HepG2 (cell line): ENCODE data around the gene TTLL10. TPM values are rescaled to one million over a fixed set of nuclear protein-coding genes. Genes with fewer than 3 reads are reported as not detected.

ENCODE experiments used
- ATAC-seq: fragments of 200-7000 bp; cut with Tn5 transposase; 3 replicates; pipeline ENCODE4 v1.9.1; 2020; ENCODE audit warnings: mild to moderate bottlenecking, moderate library complexity
- BruUV-seq: library from RNA; stranded (reverse); fragments of 400-500 nt; replicated peaks from 2 replicates; lab custom pipeline; 2021; lab: Mats Ljungman, UMichigan
- CTCF ChIA-PET: fragments of 300-600 bp; formaldehyde crosslinking; extraction: SDS; loops from one replicate; lab custom pipeline; 2021; ENCODE audit warnings: low total read pairs, inconsistent platforms, low intra/inter-chr PET ratio; lab: Yijun Ruan, JAX
- POLR2A ChIA-PET: fragments of 350-600 bp; sonication (Branson Sonifier 250); formaldehyde crosslinking; loops from one replicate; lab custom pipeline; 2020; ENCODE audit warnings: antibody characterized with exemption, inconsistent platforms; lab: Yijun Ruan, JAX
- DNase-seq: peaks from one replicate; pipeline ENCODE4 v3.0.0-alpha.2; 2015; ENCODE audit warnings: low spot score
- FAIRE-seq: peaks from 3 replicates; lab custom pipeline; 2011; peaks lifted over from hg19 to GRCh38; lab: Jason Lieb, UNC
- H2AFZ ChIP-seq: one replicate; pipeline ENCODE4 v1.6.1; 2011; ENCODE audit warnings: low read length, inconsistent platforms
- H3K27ac ChIP-seq: fragments of 300-600 bp; 3 replicates; pipeline ENCODE4 v1.8.0; 2011; ENCODE audit warnings: mixed run types, mild to moderate bottlenecking, mixed read lengths, low read length, inconsistent platforms; ENCODE audit not compliant: insufficient read depth; ENCODE audit errors: extremely low read length
- H3K27me3 ChIP-seq, 2 experiments: fragments of 200-600 bp in 1 of 2; 2 replicates in 1 of 2; 3 replicates in 1 of 2; pipeline versions ENCODE4 v1.6.0 to v1.8.0; 2011; ENCODE audit warnings: low read length in 2 of 2, mild to moderate bottlenecking in 2 of 2, moderate library complexity in 2 of 2, inconsistent platforms in 1 of 2; ENCODE audit not compliant: insufficient read depth in 2 of 2, control insufficient read depth in 1 of 2
- H3K36me3 ChIP-seq, 2 experiments: fragments of 200-600 bp in 1 of 2; replicated peaks in 1 of 2; 2 replicates in 1 of 2; 3 replicates in 1 of 2; pipeline versions ENCODE4 v1.5.1 to v1.8.0; 2011; ENCODE audit warnings: low read length in 2 of 2, inconsistent platforms in 1 of 2; ENCODE audit not compliant: insufficient read depth in 2 of 2, control insufficient read depth in 1 of 2
- H3K4me1 ChIP-seq: 2 replicates; pipeline ENCODE4 v1.5.1; 2012; ENCODE audit warnings: low read length, inconsistent platforms; ENCODE audit not compliant: insufficient read depth
- H3K4me2 ChIP-seq: 2 replicates; pipeline ENCODE4 v1.6.0; 2011; ENCODE audit warnings: low read depth, low read length, inconsistent platforms
- H3K4me3 ChIP-seq, 3 experiments: fragments of 200-600 bp in 1 of 3; sonication (generic), shearing (Covaris generic) in 1 of 3; replicated peaks in 1 of 3; 2 replicates each; pipeline ENCODE4 v1.5.1; 2011 to 2016; ENCODE audit warnings: low read length in 3 of 3, inconsistent platforms in 2 of 3, low read depth in 2 of 3, mild to moderate bottlenecking in 2 of 3, control low read depth in 1 of 3, mixed read lengths in 1 of 3; ENCODE audit not compliant: insufficient read depth in 1 of 3
- H3K79me2 ChIP-seq: one replicate; pipeline ENCODE4 v1.6.1; 2011; ENCODE audit warnings: low read length, inconsistent platforms; ENCODE audit not compliant: insufficient read depth
- H3K9ac ChIP-seq: 2 replicates; pipeline ENCODE4 v1.6.0; 2011; ENCODE audit warnings: mild to moderate bottlenecking, low read depth, low read length, inconsistent platforms; ENCODE audit not compliant: insufficient read depth
- H3K9me3 ChIP-seq: 2 replicates; pipeline ENCODE4 v1.5.1; 2012; ENCODE audit warnings: mild to moderate bottlenecking, low read length
- H4K20me1 ChIP-seq: 2 replicates; pipeline ENCODE4 v1.6.0; 2011; ENCODE audit warnings: inconsistent platforms, mild to moderate bottlenecking, low read length, moderate library complexity; ENCODE audit not compliant: insufficient read depth
- ATF7 ChIP-seq, 2 experiments: fragments of 450-650 bp in 1 of 2; sonication (generic) in 1 of 2; formaldehyde crosslinking in 1 of 2; IDR thresholded peaks; 2 replicates each; pipeline versions ENCODE4 v1.4.0 to v1.6.1; 2016 to 2020; ENCODE audit warnings: antibody characterized with exemption in 1 of 2, mild to moderate bottlenecking in 1 of 2, missing genetic modification reagents in 1 of 2
- FLYWCH1 ChIP-seq: sonication (generic); formaldehyde crosslinking; IDR thresholded peaks from 2 replicates; pipeline ENCODE4 v1.8.1; 2023; ENCODE audit warnings: mild to moderate bottlenecking, missing genetic modification reagents
- NFE2L2 ChIP-seq: fragments of 150-350 bp; IDR thresholded peaks from 2 replicates; pipeline ENCODE4 v1.6.1; 2014; ENCODE audit warnings: low read length
- TEAD2 ChIP-seq: sonication (generic); formaldehyde crosslinking; IDR thresholded peaks from 2 replicates; pipeline ENCODE4 v1.9.0; 2021; ENCODE audit warnings: missing genetic modification reagents
- ZFP82 ChIP-seq: sonication (generic); formaldehyde crosslinking; IDR thresholded peaks from 2 replicates; pipeline ENCODE4 v1.5.1; 2020; ENCODE audit warnings: mild to moderate bottlenecking, missing genetic modification reagents, borderline replicate concordance
- ZKSCAN1 ChIP-seq: fragments of 150-350 bp; IDR thresholded peaks from 2 replicates; pipeline ENCODE4 v1.6.1; 2014; ENCODE audit warnings: low read length
- ZNF343 ChIP-seq: sonication (generic); formaldehyde crosslinking; IDR thresholded peaks from 2 replicates; pipeline ENCODE4 v1.4.0; 2020; ENCODE audit warnings: mild to moderate bottlenecking, missing genetic modification reagents
- ZNF564 ChIP-seq: sonication (generic); formaldehyde crosslinking; IDR thresholded peaks from 2 replicates; pipeline ENCODE4 v1.8.1; 2023; ENCODE audit warnings: mild to moderate bottlenecking, missing genetic modification reagents
- WGBS: methylation state at CpG from one replicate; pipeline ENCODE4 v1.1.6; 2017; ENCODE audit warnings: low lambda C conversion rate; 5-methylcytosine and 5-hydroxymethylcytosine counted together
- in situ Hi-C: cut with HindIII; loops from 2 replicates; pipeline ENCODE4 v1.10.0; 2017; ENCODE audit warnings: low pct_unique_long_range_greater_than_20kb; ENCODE audit not compliant: extremely low pct_ligation_motif_present
- intact Hi-C: fragments of 100-400 bp; cut with micrococcal nuclease; formaldehyde crosslinking; loops from one replicate; pipeline ENCODE4 v1.10.0; 2022; ENCODE audit not compliant: unreplicated experiment
- polyA plus RNA-seq, 8 experiments: library from polyadenylated mRNA; depleted of rRNA in 3 of 8; stranded (reverse) in 7 of 8; unstranded in 1 of 8; fragments of >200 nt; fragmentation: Illumina TruSeq in 4 of 8; extraction: Trizol in 4 of 8; gene quantifications; 2 replicates each; pipeline versions ENCODE4 v1.2.1 to v1.2.3, GENCODE V29; 2011 to 2016; ENCODE audit warnings: low read depth in 4 of 8, missing spikeins in 1 of 8, mixed read lengths in 1 of 8; ENCODE audit not compliant: insufficient read depth in 1 of 8
- total RNA-seq, 5 experiments: library from RNA; depleted of rRNA; stranded (reverse); fragments of >200 nt; fragmentation: Illumina TruSeq; extraction: Trizol; gene quantifications; 2 replicates each; pipeline ENCODE4 v1.2.3, GENCODE V29; 2016; ENCODE audit warnings: low read depth in 1 of 5
- TF ChIP-seq, protein P1 (sequence below): sonication (generic); formaldehyde crosslinking; IDR thresholded peaks from 2 replicates; pipeline ENCODE4 v1.4.0; 2020; ENCODE audit warnings: missing genetic modification reagents
- TF ChIP-seq, protein P2 (sequence below): sonication (generic); formaldehyde crosslinking; IDR thresholded peaks from 2 replicates; pipeline ENCODE4 v1.8.0; 2022; ENCODE audit warnings: mild to moderate bottlenecking, missing genetic modification reagents
- TF ChIP-seq, protein P3 (sequence below): sonication (generic); formaldehyde crosslinking; conservative IDR thresholded peaks from 2 replicates; pipeline ENCODE4 v1.8.0; 2022; ENCODE audit warnings: mild to moderate bottlenecking, moderate library complexity, missing genetic modification reagents

TTLL10 gene
- total and polyA plus RNA-seq, 2 of the 13 experiments (the other 11 are each of a cell fraction or from before 2014, with no cell fraction given): not detected

DNA sequence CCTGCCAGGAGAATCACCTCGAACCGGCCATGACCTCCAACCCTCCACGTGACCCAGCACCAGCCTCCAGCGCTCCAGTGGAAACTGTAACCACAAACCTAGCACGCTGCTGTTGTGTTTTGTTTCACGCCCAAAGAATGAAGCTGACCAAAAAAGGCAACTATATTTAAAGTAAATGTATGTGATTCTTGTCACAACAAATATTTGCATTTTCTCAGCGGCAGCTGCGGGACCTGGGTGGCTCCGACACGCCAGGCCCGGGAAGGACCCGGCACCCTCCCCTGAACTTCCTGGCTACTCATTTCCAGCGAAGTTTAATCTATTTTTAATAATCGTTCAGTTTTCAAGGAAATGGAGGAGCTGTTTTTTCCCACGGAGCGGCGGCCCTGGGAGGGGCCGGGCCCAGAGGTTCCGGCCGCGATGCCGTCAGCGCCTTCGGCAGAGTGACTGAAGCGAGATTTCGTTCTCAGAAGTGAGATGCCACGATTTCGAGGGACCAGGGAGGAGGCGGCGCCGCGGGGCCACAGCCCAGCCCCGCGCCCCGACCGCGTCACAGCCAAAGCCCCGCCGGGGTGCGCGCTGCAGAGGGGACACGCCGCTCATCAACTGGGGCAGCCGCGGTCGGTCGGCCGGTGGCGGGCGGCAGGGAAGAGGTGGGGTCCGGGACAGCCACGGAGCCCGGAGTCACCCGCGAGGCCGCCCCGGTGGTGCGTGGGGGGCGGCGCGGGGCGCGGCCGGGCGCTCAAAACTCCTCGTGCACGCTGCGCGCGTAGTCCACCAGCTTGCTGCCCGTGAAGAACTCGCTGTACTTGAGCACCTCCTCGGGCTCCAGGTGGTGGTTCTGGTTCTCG is 43.3 kb downstream of the TTLL10 start (continued):
- TF ChIP-seq, protein P1, sequence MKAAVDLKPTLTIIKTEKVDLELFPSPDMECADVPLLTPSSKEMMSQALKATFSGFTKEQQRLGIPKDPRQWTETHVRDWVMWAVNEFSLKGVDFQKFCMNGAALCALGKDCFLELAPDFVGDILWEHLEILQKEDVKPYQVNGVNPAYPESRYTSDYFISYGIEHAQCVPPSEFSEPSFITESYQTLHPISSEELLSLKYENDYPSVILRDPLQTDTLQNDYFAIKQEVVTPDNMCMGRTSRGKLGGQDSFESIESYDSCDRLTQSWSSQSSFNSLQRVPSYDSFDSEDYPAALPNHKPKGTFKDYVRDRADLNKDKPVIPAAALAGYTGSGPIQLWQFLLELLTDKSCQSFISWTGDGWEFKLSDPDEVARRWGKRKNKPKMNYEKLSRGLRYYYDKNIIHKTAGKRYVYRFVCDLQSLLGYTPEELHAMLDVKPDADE: no peak

DNA sequence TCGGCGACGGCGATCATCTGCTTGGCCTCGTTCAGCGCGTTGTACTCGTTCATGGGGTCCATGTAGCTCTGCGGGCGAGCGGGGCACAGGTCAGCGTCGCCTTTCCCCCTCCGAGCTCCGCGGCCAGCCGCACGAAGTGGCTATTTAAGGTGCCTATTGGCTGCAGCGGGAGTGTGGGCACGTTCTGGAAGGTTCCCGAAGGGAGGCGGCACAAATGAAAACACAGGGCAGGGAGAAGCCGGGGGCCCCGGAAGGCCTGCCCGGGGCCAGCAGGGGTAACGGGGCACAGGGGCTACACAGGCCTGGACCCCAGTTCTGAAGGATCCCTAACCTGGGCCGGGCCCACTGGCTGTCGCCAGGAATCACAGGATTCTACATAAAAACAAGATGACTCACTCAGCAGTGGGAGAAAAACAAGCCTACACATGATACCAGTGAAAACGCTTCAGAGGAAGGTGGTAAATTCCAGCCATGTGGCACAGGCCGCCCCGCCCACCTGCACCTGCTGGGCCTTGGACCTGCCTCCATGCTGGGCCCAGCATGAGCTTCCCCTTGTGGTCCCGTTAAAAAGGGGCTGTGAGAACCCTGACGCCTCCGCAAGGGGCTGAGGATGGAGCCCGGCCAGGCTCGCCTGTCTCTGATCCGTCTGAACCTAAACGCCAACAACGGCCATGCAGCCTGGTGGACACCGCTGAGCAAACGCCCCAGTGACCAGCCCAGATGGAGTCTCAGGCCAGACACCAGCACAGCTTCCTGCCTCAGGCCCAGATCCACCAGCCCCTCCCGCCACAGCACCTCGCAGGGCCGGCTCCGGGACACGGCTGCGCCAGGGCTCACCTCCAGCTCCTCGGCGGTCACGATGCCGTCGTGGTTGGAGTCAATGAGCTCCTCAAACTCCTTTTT is 44.2 kb downstream of the TTLL10 start:
- in situ Hi-C loops: no loop called here
- 97% methylated on average over 44 of the region's 52 CpGs for WGBS
- DNase-seq (no peak), FAIRE-seq (no peak), ATAC-seq (no peak)
- Histone ChIP-seq H3K4me3 (no peak overlapping the region), H3K27me3 (0 out of 5 replicates have a peak, but pooled peaks cover 0 to 6% of the 10 kb centered on the region in 2 experiments), H3K27ac (no peak overlapping the region), H4K20me1 (no peaks in the 10 kb centered on the region), H3K9ac (no peak overlapping the region), H3K79me2 (no peaks in the 10 kb centered on the region), H3K4me1 (no peaks in the 10 kb centered on the region), H2AFZ (no peak overlapping the region), H3K9me3 (no peaks in the 10 kb centered on the region), H3K4me2 (no peak overlapping the region), H3K36me3 (peaks cover 21 to 45% of the 10 kb centered on the region in 2 experiments; a peak in 4 of 5 replicates)
- CTCF ChIA-PET: no interaction called here
- intact Hi-C loops: no loop called here
- TF ChIP-seq TEAD2 (CRISPR knock-in tag) (no peak), ZKSCAN1 (no peak), FLYWCH1 (CRISPR knock-in tag) (no peak), ZFP82 (CRISPR knock-in tag) (no peak), ATF7 (IDR thresholded peaks at IDR 0.05) (no peak), ATF7 (CRISPR knock-in tag; IDR thresholded peaks at IDR 0.05) (no peak), ZNF343 (CRISPR knock-in tag) (no peak), ZNF564 (CRISPR knock-in tag) (no peak), NFE2L2 (no peak)
- TF ChIP-seq, protein P2, sequence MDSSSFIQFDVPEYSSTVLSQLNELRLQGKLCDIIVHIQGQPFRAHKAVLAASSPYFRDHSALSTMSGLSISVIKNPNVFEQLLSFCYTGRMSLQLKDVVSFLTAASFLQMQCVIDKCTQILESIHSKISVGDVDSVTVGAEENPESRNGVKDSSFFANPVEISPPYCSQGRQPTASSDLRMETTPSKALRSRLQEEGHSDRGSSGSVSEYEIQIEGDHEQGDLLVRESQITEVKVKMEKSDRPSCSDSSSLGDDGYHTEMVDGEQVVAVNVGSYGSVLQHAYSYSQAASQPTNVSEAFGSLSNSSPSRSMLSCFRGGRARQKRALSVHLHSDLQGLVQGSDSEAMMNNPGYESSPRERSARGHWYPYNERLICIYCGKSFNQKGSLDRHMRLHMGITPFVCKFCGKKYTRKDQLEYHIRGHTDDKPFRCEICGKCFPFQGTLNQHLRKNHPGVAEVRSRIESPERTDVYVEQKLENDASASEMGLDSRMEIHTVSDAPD (CRISPR knock-in tag): no peak
- TF ChIP-seq, protein P3, sequence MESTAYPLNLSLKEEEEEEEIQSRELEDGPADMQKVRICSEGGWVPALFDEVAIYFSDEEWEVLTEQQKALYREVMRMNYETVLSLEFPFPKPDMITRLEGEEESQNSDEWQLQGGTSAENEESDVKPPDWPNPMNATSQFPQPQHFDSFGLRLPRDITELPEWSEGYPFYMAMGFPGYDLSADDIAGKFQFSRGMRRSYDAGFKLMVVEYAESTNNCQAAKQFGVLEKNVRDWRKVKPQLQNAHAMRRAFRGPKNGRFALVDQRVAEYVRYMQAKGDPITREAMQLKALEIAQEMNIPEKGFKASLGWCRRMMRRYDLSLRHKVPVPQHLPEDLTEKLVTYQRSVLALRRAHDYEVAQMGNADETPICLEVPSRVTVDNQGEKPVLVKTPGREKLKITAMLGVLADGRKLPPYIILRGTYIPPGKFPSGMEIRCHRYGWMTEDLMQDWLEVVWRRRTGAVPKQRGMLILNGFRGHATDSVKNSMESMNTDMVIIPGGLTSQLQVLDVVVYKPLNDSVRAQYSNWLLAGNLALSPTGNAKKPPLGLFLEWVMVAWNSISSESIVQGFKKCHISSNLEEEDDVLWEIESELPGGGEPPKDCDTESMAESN (CRISPR knock-in tag): no peak
- POLR2A ChIA-PET: no interaction called here
- no TSS peak for BruUV-seq
